Neural progenitor cell (in vitro differentiated cells): ENCODE data around the gene RAB29. TPM values are rescaled to one million over a fixed set of nuclear protein-coding genes. Genes with fewer than 3 reads are reported as not detected.

Experiments used
- DNase-seq: peaks from one replicate; pipeline ENCODE4 v3.0.0-alpha.2; 2016; ENCODE audit warnings: low spot score
- H2AFZ ChIP-seq: fragments of 200-600 bp; sonication (generic); replicated peaks from 2 replicates; pipeline ENCODE4 v1.6.1; 2016; ENCODE audit warnings: antibody characterized with exemption
- H3F3A ChIP-seq: fragments of 200-600 bp; sonication (generic); 2 replicates; pipeline ENCODE4 v1.6.1; 2016; ENCODE audit warnings: antibody characterized with exemption, low read depth
- H3K27ac ChIP-seq: fragments of 200-600 bp; sonication (generic); 2 replicates; pipeline ENCODE4 v1.5.1; 2016; ENCODE audit warnings: mild to moderate bottlenecking
- H3K27me3 ChIP-seq: fragments of 200-600 bp; sonication (generic); 2 replicates; pipeline ENCODE4 v1.6.1; 2016; ENCODE audit warnings: mild to moderate bottlenecking, moderate library complexity
- H3K36me3 ChIP-seq: fragments of 200-600 bp; sonication (generic); 2 replicates; pipeline ENCODE4 v1.5.1; 2016
- H3K4me1 ChIP-seq: fragments of 200-600 bp; sonication (generic); 2 replicates; pipeline ENCODE4 v1.6.1; 2016; ENCODE audit warnings: mixed run types
- H3K4me2 ChIP-seq: fragments of 200-600 bp; sonication (generic); 2 replicates; pipeline ENCODE4 v1.6.1; 2016
- H3K4me3 ChIP-seq: fragments of 200-600 bp; sonication (generic); 2 replicates; pipeline ENCODE4 v1.5.1; 2016
- H3K79me2 ChIP-seq: fragments of 200-600 bp; sonication (generic); 2 replicates; pipeline ENCODE4 v1.6.1; 2016; ENCODE audit warnings: low read depth
- H3K9ac ChIP-seq: fragments of 200-600 bp; sonication (generic); 2 replicates; pipeline ENCODE4 v1.6.1; 2016
- H3K9me3 ChIP-seq: fragments of 200-600 bp; sonication (generic); 2 replicates; pipeline ENCODE4 v1.5.1; 2016; ENCODE audit warnings: low read depth
- H4K20me1 ChIP-seq: fragments of 200-600 bp; sonication (generic); 2 replicates; pipeline ENCODE4 v1.6.1; 2016; ENCODE audit warnings: low read depth
- H3K27ac Mint-ChIP-seq: 3 replicates; pipeline ENCODE4 v1.8.0; 2021; ENCODE audit warnings: mixed read lengths
- H3K27me3 Mint-ChIP-seq: 2 replicates; pipeline ENCODE4 v1.8.0; 2022; ENCODE audit warnings: low read depth, mild to moderate bottlenecking, inconsistent platforms, moderate library complexity, mixed read lengths; ENCODE audit not compliant: insufficient read depth
- H3K36me3 Mint-ChIP-seq: 3 replicates; pipeline ENCODE4 v1.8.0; 2021; ENCODE audit warnings: mixed read lengths
- H3K4me1 Mint-ChIP-seq: 3 replicates; pipeline ENCODE4 v1.8.0; 2021; ENCODE audit warnings: mixed read lengths
- H3K4me3 Mint-ChIP-seq: 3 replicates; pipeline ENCODE4 v1.8.0; 2021; ENCODE audit warnings: mild to moderate bottlenecking, moderate library complexity, mixed read lengths
- H3K9me3 Mint-ChIP-seq: 3 replicates; pipeline ENCODE4 v1.8.0; 2020; ENCODE audit warnings: mixed read lengths
- CTCF ChIP-seq: fragments of 200-600 bp; sonication (generic); IDR thresholded peaks from 2 replicates; pipeline ENCODE4 v1.5.1; 2017; ENCODE audit warnings: antibody characterized with exemption, mild to moderate bottlenecking
- EZH2 ChIP-seq: fragments of 200-600 bp; sonication (generic); IDR thresholded peaks from 2 replicates; pipeline ENCODE4 v1.6.1; 2017; ENCODE audit warnings: antibody characterized with exemption, mild to moderate bottlenecking, moderate library complexity
- EZH2phosphoT487 ChIP-seq: fragments of 200-600 bp; sonication (generic); IDR thresholded peaks from 2 replicates; pipeline ENCODE4 v1.6.1; 2017; ENCODE audit warnings: antibody characterized with exemption
- total RNA-seq: library from RNA; depleted of rRNA; stranded (reverse); fragments of >200 nt; gene quantifications from 2 replicates; pipeline ENCODE4 v1.2.3, GENCODE V29; 2015; ENCODE audit warnings: low replicate concordance

RAB29 gene
- total RNA-seq, 1 donor from 2014 or later = 3.8 TPM

GRCh38 chr1:205760606-205761005 lies 14.7 kb downstream of the RAB29 start:
- no peak overlapping the region for H3K9ac ChIP-seq
- no peaks in the 10 kb centered on the region for H3K9me3 ChIP-seq
- no peaks in the 10 kb centered on the region for H3K36me3 ChIP-seq
- TF ChIP-seq EZH2phosphoT487 (no peak), CTCF (no peak), EZH2 (no peak)
- H3K27ac ChIP-seq = no peak overlapping the region
- Mint-ChIP-seq H3K27me3 (peaks cover 4% of the 10 kb centered on the region), H3K36me3 (no peaks in the 10 kb centered on the region), H3K4me1 (no peaks in the 10 kb centered on the region), H3K9me3 (no peaks in the 10 kb centered on the region), H3K4me3 (no peak overlapping the region), H3K27ac (no peak overlapping the region)
- no peak overlapping the region for H3K4me3 ChIP-seq
- no peaks in the 10 kb centered on the region for H3K27me3 ChIP-seq
- H3K4me2 ChIP-seq = no peak overlapping the region
- H3K79me2 ChIP-seq = no peaks in the 10 kb centered on the region
- H4K20me1 ChIP-seq = no peaks in the 10 kb centered on the region
- DNase-seq = no peak
- H2AFZ ChIP-seq = no peak overlapping the region
- H3F3A ChIP-seq = no peaks in the 10 kb centered on the region
- no peaks in the 10 kb centered on the region for H3K4me1 ChIP-seq

- Mint-ChIP-seq H3K4me3 (no peak overlapping the region), H3K27me3 (peaks cover 2% of the 10 kb centered on the region), H3K36me3 (no peaks in the 10 kb centered on the region), H3K4me1 (no peaks in the 10 kb centered on the region), H3K27ac (no peak overlapping the region), H3K9me3 (no peaks in the 10 kb centered on the region)
- Histone ChIP-seq H3K27me3 (no peaks in the 10 kb centered on the region), H3K36me3 (no peaks in the 10 kb centered on the region), H3K79me2 (no peaks in the 10 kb centered on the region), H3K27ac (no peak overlapping the region), H3K4me2 (no peak overlapping the region), H3K4me3 (no peak overlapping the region), H3K9me3 (no peaks in the 10 kb centered on the region), H4K20me1 (no peaks in the 10 kb centered on the region), H3F3A (peaks cover 4% of the 10 kb centered on the region), H3K9ac (no peak overlapping the region), H3K4me1 (no peaks in the 10 kb centered on the region), H2AFZ (no peak overlapping the region)
- no peak for DNase-seq
- no peak for TF ChIP-seq EZH2
- TF ChIP-seq EZH2phosphoT487 = no peak
- no peak for TF ChIP-seq CTCF
These were observed 18.7 kb downstream of the RAB29 start for GRCh38 chr1:205756552-205756951.

GRCh38 chr1:205754857-205755256 lies 20.4 kb downstream of the RAB29 start:
- Histone ChIP-seq H3K79me2 (no peaks in the 10 kb centered on the region), H3F3A (peaks cover 15% of the 10 kb centered on the region), H3K27me3 (no peaks in the 10 kb centered on the region), H2AFZ (no peak overlapping the region), H3K4me3 (no peak overlapping the region), H3K9ac (no peak overlapping the region), H3K27ac (no peak overlapping the region), H3K4me2 (no peak overlapping the region), H3K9me3 (no peaks in the 10 kb centered on the region), H3K36me3 (no peaks in the 10 kb centered on the region), H3K4me1 (no peaks in the 10 kb centered on the region), H4K20me1 (no peaks in the 10 kb centered on the region)
- TF ChIP-seq EZH2phosphoT487 (no peak), CTCF (no peak), EZH2 (no peak)
- no peak for DNase-seq
- no peaks in the 10 kb centered on the region for H3K9me3 Mint-ChIP-seq
- H3K27me3 Mint-ChIP-seq = peaks cover 4% of the 10 kb centered on the region
- peaks cover 3% of the 10 kb centered on the region for H3K36me3 Mint-ChIP-seq
- H3K27ac Mint-ChIP-seq = no peak overlapping the region
- H3K4me3 Mint-ChIP-seq = no peak overlapping the region
- peaks cover 11% of the 10 kb centered on the region for H3K4me1 Mint-ChIP-seq
